Measurements from ENCODE around the gene MYLK2.

DNA sequence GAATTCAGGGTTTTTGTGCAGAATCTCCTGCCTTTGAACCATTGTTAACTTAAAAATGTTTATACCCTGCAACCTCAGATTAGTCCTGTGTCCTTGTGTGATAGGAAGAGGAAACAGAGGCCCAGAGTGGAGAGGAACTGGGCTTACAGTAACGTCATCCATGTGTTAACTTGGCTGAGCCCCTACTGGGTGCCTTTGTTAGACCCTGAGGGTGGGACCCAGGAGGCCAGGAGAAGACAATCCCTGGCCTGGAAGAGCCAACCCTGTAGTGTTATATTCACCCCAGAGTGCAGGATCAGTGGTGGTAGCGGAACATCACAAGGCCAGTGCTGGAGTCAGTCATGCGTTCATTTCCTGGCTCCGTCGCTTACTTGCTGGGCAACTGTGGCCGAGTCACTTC, 10.6 kb downstream of the MYLK2 start:
- TF ChIP-seq, protein P1, sequence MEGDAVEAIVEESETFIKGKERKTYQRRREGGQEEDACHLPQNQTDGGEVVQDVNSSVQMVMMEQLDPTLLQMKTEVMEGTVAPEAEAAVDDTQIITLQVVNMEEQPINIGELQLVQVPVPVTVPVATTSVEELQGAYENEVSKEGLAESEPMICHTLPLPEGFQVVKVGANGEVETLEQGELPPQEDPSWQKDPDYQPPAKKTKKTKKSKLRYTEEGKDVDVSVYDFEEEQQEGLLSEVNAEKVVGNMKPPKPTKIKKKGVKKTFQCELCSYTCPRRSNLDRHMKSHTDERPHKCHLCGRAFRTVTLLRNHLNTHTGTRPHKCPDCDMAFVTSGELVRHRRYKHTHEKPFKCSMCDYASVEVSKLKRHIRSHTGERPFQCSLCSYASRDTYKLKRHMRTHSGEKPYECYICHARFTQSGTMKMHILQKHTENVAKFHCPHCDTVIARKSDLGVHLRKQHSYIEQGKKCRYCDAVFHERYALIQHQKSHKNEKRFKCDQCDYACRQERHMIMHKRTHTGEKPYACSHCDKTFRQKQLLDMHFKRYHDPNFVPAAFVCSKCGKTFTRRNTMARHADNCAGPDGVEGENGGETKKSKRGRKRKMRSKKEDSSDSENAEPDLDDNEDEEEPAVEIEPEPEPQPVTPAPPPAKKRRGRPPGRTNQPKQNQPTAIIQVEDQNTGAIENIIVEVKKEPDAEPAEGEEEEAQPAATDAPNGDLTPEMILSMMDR (conservative IDR thresholded peaks at IDR 0.05 in 1 of 2, IDR thresholded peaks at IDR 0.05 in 1 of 2; ENCODE audit: extremely low read depth in 1 of 2, insufficient read depth in 1 of 2, low read depth in 1 of 2, low read length in 2 of 2), result no peak
- no peak for TF ChIP-seq EZH2 (IDR thresholded peaks at IDR 0.05; ENCODE audit: borderline replicate concordance, low read length)
